HepG2 (cell line): ENCODE data around the gene GALNT5. TPM values are rescaled to one million over a fixed set of nuclear protein-coding genes. Genes with fewer than 3 reads are reported as not detected.

Experiments
- ATAC-seq: fragments of 200-7000 bp; cut with Tn5 transposase; 3 replicates; pipeline ENCODE4 v1.9.1; 2020; ENCODE audit warnings: mild to moderate bottlenecking, moderate library complexity
- BruUV-seq: library from RNA; stranded (reverse); fragments of 400-500 nt; replicated peaks from 2 replicates; lab custom pipeline; 2021; lab: Mats Ljungman, UMichigan
- CTCF ChIA-PET: fragments of 300-600 bp; formaldehyde crosslinking; extraction: SDS; loops from one replicate; lab custom pipeline; 2021; ENCODE audit warnings: low total read pairs, inconsistent platforms, low intra/inter-chr PET ratio; lab: Yijun Ruan, JAX
- POLR2A ChIA-PET: fragments of 350-600 bp; sonication (Branson Sonifier 250); formaldehyde crosslinking; loops from one replicate; lab custom pipeline; 2020; ENCODE audit warnings: antibody characterized with exemption, inconsistent platforms; lab: Yijun Ruan, JAX
- DNase-seq: peaks from one replicate; pipeline ENCODE4 v3.0.0-alpha.2; 2015; ENCODE audit warnings: low spot score
- FAIRE-seq: peaks from 3 replicates; lab custom pipeline; 2011; peaks lifted over from hg19 to GRCh38; lab: Jason Lieb, UNC
- H2AFZ ChIP-seq: one replicate; pipeline ENCODE4 v1.6.1; 2011; ENCODE audit warnings: low read length, inconsistent platforms
- H3K27ac ChIP-seq: fragments of 300-600 bp; 3 replicates; pipeline ENCODE4 v1.8.0; 2011; ENCODE audit warnings: mixed run types, mild to moderate bottlenecking, mixed read lengths, low read length, inconsistent platforms; ENCODE audit not compliant: insufficient read depth; ENCODE audit errors: extremely low read length
- H3K27me3 ChIP-seq, 2 experiments: fragments of 200-600 bp in 1 of 2; 2 replicates in 1 of 2; 3 replicates in 1 of 2; pipeline versions ENCODE4 v1.6.0 to v1.8.0; 2011; ENCODE audit warnings: low read length in 2 of 2, mild to moderate bottlenecking in 2 of 2, moderate library complexity in 2 of 2, inconsistent platforms in 1 of 2; ENCODE audit not compliant: insufficient read depth in 2 of 2, control insufficient read depth in 1 of 2
- H3K36me3 ChIP-seq, 2 experiments: fragments of 200-600 bp in 1 of 2; replicated peaks in 1 of 2; 2 replicates in 1 of 2; 3 replicates in 1 of 2; pipeline versions ENCODE4 v1.5.1 to v1.8.0; 2011; ENCODE audit warnings: low read length in 2 of 2, inconsistent platforms in 1 of 2; ENCODE audit not compliant: insufficient read depth in 2 of 2, control insufficient read depth in 1 of 2
- H3K4me1 ChIP-seq: 2 replicates; pipeline ENCODE4 v1.5.1; 2012; ENCODE audit warnings: low read length, inconsistent platforms; ENCODE audit not compliant: insufficient read depth
- H3K4me2 ChIP-seq: 2 replicates; pipeline ENCODE4 v1.6.0; 2011; ENCODE audit warnings: low read depth, low read length, inconsistent platforms
- H3K4me3 ChIP-seq, 3 experiments: fragments of 200-600 bp in 1 of 3; sonication (generic), shearing (Covaris generic) in 1 of 3; replicated peaks in 1 of 3; 2 replicates each; pipeline ENCODE4 v1.5.1; 2011 to 2016; ENCODE audit warnings: low read length in 3 of 3, inconsistent platforms in 2 of 3, low read depth in 2 of 3, mild to moderate bottlenecking in 2 of 3, control low read depth in 1 of 3, mixed read lengths in 1 of 3; ENCODE audit not compliant: insufficient read depth in 1 of 3
- H3K79me2 ChIP-seq: one replicate; pipeline ENCODE4 v1.6.1; 2011; ENCODE audit warnings: low read length, inconsistent platforms; ENCODE audit not compliant: insufficient read depth
- H3K9ac ChIP-seq: 2 replicates; pipeline ENCODE4 v1.6.0; 2011; ENCODE audit warnings: mild to moderate bottlenecking, low read depth, low read length, inconsistent platforms; ENCODE audit not compliant: insufficient read depth
- H3K9me3 ChIP-seq: 2 replicates; pipeline ENCODE4 v1.5.1; 2012; ENCODE audit warnings: mild to moderate bottlenecking, low read length
- H4K20me1 ChIP-seq: 2 replicates; pipeline ENCODE4 v1.6.0; 2011; ENCODE audit warnings: inconsistent platforms, mild to moderate bottlenecking, low read length, moderate library complexity; ENCODE audit not compliant: insufficient read depth
- ARHGAP35 ChIP-seq: sonication (generic); formaldehyde crosslinking; IDR thresholded peaks from 2 replicates; pipeline ENCODE4 v1.9.0; 2022; ENCODE audit warnings: mild to moderate bottlenecking, inconsistent platforms, moderate library complexity, missing genetic modification reagents, borderline replicate concordance
- SYNCRIP ChIP-seq: fragments of 200-400 bp; formaldehyde crosslinking; IDR thresholded peaks from 2 replicates; pipeline ENCODE4 v1.6.1; 2018; ENCODE audit warnings: mild to moderate bottlenecking, low read depth, low read length; ENCODE audit not compliant: insufficient read depth
- ZFP90 ChIP-seq: sonication (generic); formaldehyde crosslinking; IDR thresholded peaks from 2 replicates; pipeline ENCODE4 v1.8.0; 2022; ENCODE audit warnings: missing genetic modification reagents, mild to moderate bottlenecking, inconsistent platforms, borderline replicate concordance
- ZFYVE20 ChIP-seq: sonication (generic); formaldehyde crosslinking; IDR thresholded peaks from 2 replicates; pipeline ENCODE4 v1.8.0; 2023; ENCODE audit warnings: low read depth, mild to moderate bottlenecking, moderate library complexity, missing genetic modification reagents, borderline replicate concordance
- ZNF772 ChIP-seq: sonication (generic); formaldehyde crosslinking; IDR thresholded peaks from 2 replicates; pipeline ENCODE4 v1.5.0; 2020; ENCODE audit warnings: mild to moderate bottlenecking, missing genetic modification reagents
- WGBS: methylation state at CpG from one replicate; pipeline ENCODE4 v1.1.6; 2017; ENCODE audit warnings: low lambda C conversion rate; 5-methylcytosine and 5-hydroxymethylcytosine counted together
- in situ Hi-C: cut with HindIII; loops from 2 replicates; pipeline ENCODE4 v1.10.0; 2017; ENCODE audit warnings: low pct_unique_long_range_greater_than_20kb; ENCODE audit not compliant: extremely low pct_ligation_motif_present
- intact Hi-C: fragments of 100-400 bp; cut with micrococcal nuclease; formaldehyde crosslinking; loops from one replicate; pipeline ENCODE4 v1.10.0; 2022; ENCODE audit not compliant: unreplicated experiment
- polyA plus RNA-seq, 8 experiments: library from polyadenylated mRNA; depleted of rRNA in 3 of 8; stranded (reverse) in 7 of 8; unstranded in 1 of 8; fragments of >200 nt; fragmentation: Illumina TruSeq in 4 of 8; extraction: Trizol in 4 of 8; gene quantifications; 2 replicates each; pipeline versions ENCODE4 v1.2.1 to v1.2.3, GENCODE V29; 2011 to 2016; ENCODE audit warnings: low read depth in 4 of 8, missing spikeins in 1 of 8, mixed read lengths in 1 of 8; ENCODE audit not compliant: insufficient read depth in 1 of 8
- total RNA-seq, 5 experiments: library from RNA; depleted of rRNA; stranded (reverse); fragments of >200 nt; fragmentation: Illumina TruSeq; extraction: Trizol; gene quantifications; 2 replicates each; pipeline ENCODE4 v1.2.3, GENCODE V29; 2016; ENCODE audit warnings: low read depth in 1 of 5

GALNT5 gene
- total and polyA plus RNA-seq, 2 of the 13 experiments (the other 11 are each of a cell fraction or from before 2014, with no cell fraction given), result not detected

- TF ChIP-seq ZFYVE20 (CRISPR knock-in tag), result no peak
- TF ChIP-seq ZNF772, result no peak
Measured at GRCh38 chr2:157303612-157304011, 46.1 kb downstream of the GALNT5 start (continued).

GRCh38 chr2:157304811-157305722, 47.6 kb downstream of the GALNT5 start:
- no peak overlapping the region for H3K27ac ChIP-seq
- 0% methylated on average over 3 of the region's 3 CpGs for WGBS
- no TSS peak for BruUV-seq
- no peak for TF ChIP-seq ZFP90 (CRISPR knock-in tag)
- TF ChIP-seq SYNCRIP, result no peak
- TF ChIP-seq ARHGAP35 (CRISPR knock-in tag), result no peak
- H3K36me3 ChIP-seq, result no peaks in the 10 kb centered on the region
- no peak overlapping the region for H3K9ac ChIP-seq
- no peak overlapping the region for H3K4me3 ChIP-seq
- no peak for DNase-seq
- no peaks in the 10 kb centered on the region for H3K79me2 ChIP-seq
- CTCF ChIA-PET, result no interaction called here
- ATAC-seq, result no peak
- no peaks in the 10 kb centered on the region for H3K9me3 ChIP-seq
- no peaks in the 10 kb centered on the region for H4K20me1 ChIP-seq
- H2AFZ ChIP-seq, result no peak overlapping the region
- no peaks in the 10 kb centered on the region for H3K4me1 ChIP-seq
- intact Hi-C loops (no loop called here), in situ Hi-C loops (no loop called here)
- H3K27me3 ChIP-seq, result peaks cover 0 to 10% of the 10 kb centered on the region in 2 experiments; a peak in 1 of 5 replicates
- POLR2A ChIA-PET, result no interaction called here
- H3K4me2 ChIP-seq, result no peak overlapping the region
- FAIRE-seq, result no peak
